ENCODE data around the gene PXDC1. TPM values are rescaled to one million over a fixed set of nuclear protein-coding genes. Genes with fewer than 3 reads are reported as not detected.
A peak's percentile ranks its signal among the peaks of the same experiment; 100 is the strongest.
"Not testable (repeated sequence)": the region's sequence is repeated elsewhere in the genome, so short reads cannot be mapped to it uniquely, and the experiment has no call there.

Gene PXDC1
- total RNA-seq, 1 experiment from 2014 or later, result 96.4 TPM

GRCh38 chr6:3701631-3702030, 49.9 kb downstream of the PXDC1 start:
- no peak for DNase-seq (ENCODE audit: low read depth in 1 of 2, low spot score in 2 of 2)
- Histone ChIP-seq H3K27me3 (replicated peaks) (no peaks in the 10 kb centered on the region), H3K27ac (no peak overlapping the region), H3K9me3 (replicated peaks) (no peaks in the 10 kb centered on the region), H3K4me1 (replicated peaks) (peaks cover under 1% of the 10 kb centered on the region), H3K36me3 (no peaks in the 10 kb centered on the region), H3K4me3 (no peak overlapping the region)

GRCh38 chr6:3699231-3699630, 52.3 kb downstream of the PXDC1 start:
- DNase-seq (ENCODE audit: low read depth in 1 of 2, low spot score in 2 of 2), result no peak
- Histone ChIP-seq H3K4me1 (replicated peaks) (no peaks in the 10 kb centered on the region; the same call in 1 of the 2 replicates), H3K4me3 (no peak overlapping the region), H3K27ac (no peak overlapping the region), H3K27me3 (replicated peaks) (no peaks in the 10 kb centered on the region), H3K36me3 (no peaks in the 10 kb centered on the region), H3K9me3 (replicated peaks) (no peaks in the 10 kb centered on the region)

- Histone ChIP-seq H3K9me3 (replicated peaks) (no peaks in the 10 kb centered on the region), H3K27me3 (replicated peaks) (no peaks in the 10 kb centered on the region), H3K36me3 (no peaks in the 10 kb centered on the region), H3K27ac (no peak overlapping the region), H3K4me1 (replicated peaks) (no peaks in the 10 kb centered on the region; the same call in 1 of the 2 replicates), H3K4me3 (no peak overlapping the region)
- DNase-seq (ENCODE audit: low read depth in 1 of 2, low spot score in 2 of 2), result no peak
Measured at GRCh38 chr6:3698021-3698420, 53.5 kb downstream of the PXDC1 start.

- Histone ChIP-seq H3K4me3 (no peak overlapping the region), H3K4me1 (replicated peaks) (no peaks in the 10 kb centered on the region; the same call in 1 of the 2 replicates), H3K27me3 (replicated peaks) (no peaks in the 10 kb centered on the region), H3K27ac (no peak overlapping the region), H3K36me3 (no peaks in the 10 kb centered on the region), H3K9me3 (replicated peaks) (no peaks in the 10 kb centered on the region)
- peak in 1 of 2 experiments; percentile 23 for DNase-seq (ENCODE audit: low read depth in 1 of 2, low spot score in 2 of 2)
Measured at GRCh38 chr6:3697609-3698008, 53.9 kb downstream of the PXDC1 start.

- no peak for DNase-seq (ENCODE audit: low read depth in 1 of 2, low spot score in 2 of 2)
- H3K9me3 ChIP-seq (replicated peaks), result no peaks in the 10 kb centered on the region
- no peak overlapping the region for H3K27ac ChIP-seq
Measured at GRCh38 chr6:3696525-3697088, 54.9 kb downstream of the PXDC1 start.

GRCh38 chr6:3695065-3695817, 56.3 kb downstream of the PXDC1 start:
- Histone ChIP-seq H3K36me3 (no peaks in the 10 kb centered on the region), H3K4me3 (no peak overlapping the region), H3K4me1 (replicated peaks) (no peaks in the 10 kb centered on the region; the same call in 1 of the 2 replicates), H3K9me3 (replicated peaks) (no peaks in the 10 kb centered on the region), H3K27me3 (replicated peaks) (no peaks in the 10 kb centered on the region), H3K27ac (no peak overlapping the region)
- DNase-seq (ENCODE audit: low read depth in 1 of 2, low spot score in 2 of 2), result no peak

More at GRCh38 chr6:3696525-3697088, 54.9 kb downstream of the PXDC1 start:
- Histone ChIP-seq H3K4me3 (no peak overlapping the region), H3K4me1 (replicated peaks) (no peaks in the 10 kb centered on the region; the same call in 1 of the 2 replicates), H3K27me3 (replicated peaks) (no peaks in the 10 kb centered on the region), H3K36me3 (no peaks in the 10 kb centered on the region)

- H3K9me3 ChIP-seq (replicated peaks), result no peaks in the 10 kb centered on the region
- H3K36me3 ChIP-seq, result no peaks in the 10 kb centered on the region
- H3K4me1 ChIP-seq (replicated peaks), result no peaks in the 10 kb centered on the region; the same call in 1 of the 2 replicates
- H3K27ac ChIP-seq, result no peak overlapping the region
- no peaks in the 10 kb centered on the region for H3K27me3 ChIP-seq (replicated peaks)
- H3K4me3 ChIP-seq, result no peak overlapping the region
- DNase-seq (ENCODE audit: low read depth in 1 of 2, low spot score in 2 of 2), result no peak
Measured at GRCh38 chr6:3693831-3694230, 57.7 kb downstream of the PXDC1 start.

- H3K9me3 ChIP-seq (replicated peaks), result no peaks in the 10 kb centered on the region
- no peaks in the 10 kb centered on the region for H3K27me3 ChIP-seq (replicated peaks)
- no peak for DNase-seq (ENCODE audit: low read depth in 1 of 2, low spot score in 2 of 2)
- H3K4me3 ChIP-seq, result no peak overlapping the region
- H3K27ac ChIP-seq, result no peak overlapping the region
- H3K4me1 ChIP-seq (replicated peaks), result no peaks in the 10 kb centered on the region
- H3K36me3 ChIP-seq, result no peaks in the 10 kb centered on the region
Measured at GRCh38 chr6:3690506-3690905, 61.0 kb downstream of the PXDC1 start.

GRCh38 chr6:3687847-3688246, 63.7 kb downstream of the PXDC1 start:
- no peaks in the 10 kb centered on the region for H3K27me3 ChIP-seq (replicated peaks)
- no peaks in the 10 kb centered on the region for H3K9me3 ChIP-seq (replicated peaks)
- no peak for DNase-seq (ENCODE audit: low read depth in 1 of 2, low spot score in 2 of 2)
- H3K4me1 ChIP-seq (replicated peaks), result no peaks in the 10 kb centered on the region
- H3K27ac ChIP-seq, result no peak overlapping the region
- no peak overlapping the region for H3K4me3 ChIP-seq
- H3K36me3 ChIP-seq, result no peaks in the 10 kb centered on the region

- DNase-seq (ENCODE audit: low read depth in 1 of 2, low spot score in 2 of 2), result no peak
- 0 out of 2 replicates have a peak, but pooled peaks cover 3% of the 10 kb centered on the region for H3K9me3 ChIP-seq (replicated peaks)
- no peaks in the 10 kb centered on the region for H3K4me1 ChIP-seq (replicated peaks)
- no peaks in the 10 kb centered on the region for H3K36me3 ChIP-seq
- no peaks in the 10 kb centered on the region for H3K27me3 ChIP-seq (replicated peaks)
- no peak overlapping the region for H3K27ac ChIP-seq
- H3K4me3 ChIP-seq, result no peak overlapping the region
Measured at GRCh38 chr6:3683331-3683730, 68.2 kb downstream of the PXDC1 start.

GRCh38 chr6:3678946-3679345, 72.6 kb downstream of the PXDC1 start:
- Histone ChIP-seq H3K36me3 (no peaks in the 10 kb centered on the region), H3K9me3 (replicated peaks) (0 out of 2 replicates have a peak, but pooled peaks cover 3% of the 10 kb centered on the region), H3K27me3 (replicated peaks) (no peaks in the 10 kb centered on the region), H3K4me1 (replicated peaks) (no peaks in the 10 kb centered on the region), H3K4me3 (no peak overlapping the region), H3K27ac (no peak overlapping the region)
- no peak for DNase-seq (ENCODE audit: low read depth in 1 of 2, low spot score in 2 of 2)

GRCh38 chr6:3677751-3678150, 73.8 kb downstream of the PXDC1 start:
- H3K4me3 ChIP-seq; H3K36me3 ChIP-seq; H3K27ac ChIP-seq; DNase-seq (ENCODE audit: low read depth in 1 of 2, low spot score in 2 of 2); H3K9me3 ChIP-seq (replicated peaks); H3K27me3 ChIP-seq (replicated peaks); H3K4me1 ChIP-seq (replicated peaks): not testable (repeated sequence)

- not testable (repeated sequence) for H3K36me3 ChIP-seq; H3K9me3 ChIP-seq (replicated peaks); H3K4me3 ChIP-seq; H3K4me1 ChIP-seq (replicated peaks); H3K27me3 ChIP-seq (replicated peaks); H3K27ac ChIP-seq; DNase-seq (ENCODE audit: low read depth in 1 of 2, low spot score in 2 of 2)
Measured at GRCh38 chr6:3677351-3677750, 74.2 kb downstream of the PXDC1 start.
